Sigmoid colon (tissue), 7 donors: Measurements from ENCODE around the gene CYTH4. TPM values are rescaled to one million over a fixed set of nuclear protein-coding genes. Genes with fewer than 3 reads are reported as not detected.

ENCODE experiments used
- DNase-seq: peaks from one replicate; pipeline ENCODE4 v3.0.0-alpha.2; 2019
- H3K27ac ChIP-seq, 4 donors: fragments of 200-600 bp; sonication (generic); one replicate each; pipeline ENCODE4 v1.5.1; 2016 to 2019; ENCODE audit warnings: mild to moderate bottlenecking in 1 of 4
- H3K27me3 ChIP-seq, 3 donors: fragments of 200-600 bp; sonication (generic); one replicate each; pipeline ENCODE4 v1.5.1; 2019; ENCODE audit warnings: mild to moderate bottlenecking in 1 of 3
- H3K36me3 ChIP-seq, 4 donors: fragments of 200-600 bp; sonication (generic); one replicate each; pipeline ENCODE4 v1.5.1; 2016 to 2019
- H3K4me1 ChIP-seq, 4 donors: fragments of 200-600 bp; sonication (generic); one replicate each; pipeline ENCODE4 v1.5.1; 2017 to 2019
- H3K4me3 ChIP-seq, 4 donors: fragments of 200-600 bp; sonication (generic); one replicate each; pipeline ENCODE4 v1.5.1; 2017 to 2019; ENCODE audit warnings: mild to moderate bottlenecking in 2 of 4, moderate library complexity in 1 of 4
- H3K9me3 ChIP-seq, 4 donors: fragments of 200-600 bp in 3 of 4; sonication (generic) in 3 of 4; one replicate each; pipeline versions ENCODE4 v1.5.1 to v1.6.1; 2013 to 2019
- CTCF ChIP-seq, 4 experiments: fragments of 450-650 bp in 3 of 4; fragments of 200-600 bp in 1 of 4; IDR thresholded peaks; one replicate each; pipeline ENCODE4 v1.5.1; 2016 to 2019; ENCODE audit warnings: antibody characterized with exemption in 4 of 4, mild to moderate bottlenecking in 3 of 4, moderate library complexity in 2 of 4
- EP300 ChIP-seq, 4 donors: sonication (generic); formaldehyde crosslinking; IDR thresholded peaks; one replicate each; pipeline ENCODE4 v1.6.1; 2017; ENCODE audit warnings: antibody characterized with exemption in 4 of 4
- POLR2A ChIP-seq, 2 donors: fragments of 450-650 bp; IDR thresholded peaks; one replicate each; pipeline ENCODE4 v1.6.1; 2016; ENCODE audit warnings: antibody characterized with exemption in 2 of 2, mild to moderate bottlenecking in 2 of 2, moderate library complexity in 2 of 2
- POLR2AphosphoS5 ChIP-seq, 4 donors: sonication (generic); formaldehyde crosslinking; IDR thresholded peaks; one replicate each; pipeline ENCODE4 v1.6.1; 2017; ENCODE audit warnings: antibody characterized with exemption in 4 of 4
- WGBS, 2 donors: extraction: QIAGEN DNeasy Blood & Tissue Kit; methylation state at CpG; one replicate each; pipeline ENCODE4 v1.1.7; 2013; 5-methylcytosine and 5-hydroxymethylcytosine counted together
- intact Hi-C: fragments of 100-400 bp; cut with DNase I; formaldehyde crosslinking; loops from one replicate; pipeline ENCODE4 v1.15.1; 2023
- polyA plus RNA-seq, 3 donors: library from polyadenylated mRNA; stranded (reverse); fragments of 200-250 nt; gene quantifications; one replicate each; pipeline ENCODE4 v1.2.3, GENCODE V29; 2013
- total RNA-seq, 4 donors: library from RNA; depleted of rRNA; stranded (reverse); fragments of >200 nt; gene quantifications; one replicate each; pipeline ENCODE4 v1.1.0, GENCODE V29; 2016
- donor health status: healthy with polysubstance abuse.
- donor health status: Bipolar disorder and iron deficiency.
- donor health status: healthy.

CYTH4 gene
- total and polyA plus RNA-seq, 7 donors: 4.2 to 22.0 (median 7.2) TPM

- no peaks in the 10 kb centered on the region for H3K4me1 ChIP-seq
- TF ChIP-seq POLR2A (IDR thresholded peaks at IDR 0.05) (no peak), POLR2AphosphoS5 (IDR thresholded peaks at IDR 0.05) (no peak), CTCF (IDR thresholded peaks at IDR 0.05) (no peak), EP300 (IDR thresholded peaks at IDR 0.05) (no peak)
- no peak for DNase-seq
- H3K9me3 ChIP-seq: no peaks in the 10 kb centered on the region
- WGBS, 2 donors: 84 to 85% methylated on average over 15 of the region's 15 CpGs
- no peak overlapping the region for H3K27ac ChIP-seq
- H3K36me3 ChIP-seq: no peaks in the 10 kb centered on the region
- intact Hi-C loops: no loop called here
- H3K4me3 ChIP-seq: no peak overlapping the region
- peaks cover 0 to 4% (median 0%) of the 10 kb centered on the region in 3 donors for H3K27me3 ChIP-seq
These were observed 81.1 kb downstream of the CYTH4 start for GRCh38 chr22:37363261-37363992.

Other genes with a start within 250 kb of the CYTH4 start
- 10 to 100 TPM; 17.8 to 49.0 (median 24.0) TPM for gene KCTD17, start 230.8 kb upstream of the CYTH4 start, total RNA-seq
- gene KCTD17, start 230.8 kb upstream of the CYTH4 start, polyA plus RNA-seq: 10 to 100 TPM; 23.4 to 55.5 (median 48.4) TPM
- gene TMPRSS6, start 172.8 kb upstream of the CYTH4 start, total RNA-seq: not detected
- 1 to 10 TPM in 1 of 3 donors, under 1 TPM in 1, not detected in 1; 0.79 to 1.8 TPM for gene TMPRSS6, start 172.8 kb upstream of the CYTH4 start, polyA plus RNA-seq
- under 1 TPM in 3 of 4 donors, not detected in 1; under 0.01 to 0.33 (median 0.14) TPM for gene IL2RB, start 132.6 kb upstream of the CYTH4 start, total RNA-seq
- gene IL2RB, start 132.6 kb upstream of the CYTH4 start, polyA plus RNA-seq: 1 to 10 TPM in 1 of 3 donors, under 1 TPM in 2; under 0.01 to 9.7 (median 0.46) TPM
- gene C1QTNF6, start 94.3 kb upstream of the CYTH4 start, total RNA-seq: 1 to 10 TPM; 1.1 to 5.5 (median 1.6) TPM
- gene C1QTNF6, start 94.3 kb upstream of the CYTH4 start, polyA plus RNA-seq: 10 to 100 TPM in 1 of 3 donors, 1 to 10 TPM in 2; 1.8 to 12.1 (median 1.8) TPM
- gene SSTR3, start 70.0 kb upstream of the CYTH4 start, total RNA-seq: under 1 TPM in 1 of 4 donors, not detected in 3; 0.36 TPM
- 1 to 10 TPM in 1 of 3 donors, not detected in 2; 1.7 TPM for gene SSTR3, start 70.0 kb upstream of the CYTH4 start, polyA plus RNA-seq
- gene RAC2, start 38.2 kb upstream of the CYTH4 start, total RNA-seq: 1 to 10 TPM; 3.0 to 8.0 (median 5.0) TPM
- 100 to 1,000 TPM in 1 of 3 donors, 10 to 100 TPM in 2; 14.8 to 138 (median 17.4) TPM for gene RAC2, start 38.2 kb upstream of the CYTH4 start, polyA plus RNA-seq
- under 1 TPM in 3 of 4 donors, not detected in 1; under 0.01 to 0.55 (median under 0.01) TPM for gene ELFN2, start 145.0 kb downstream of the CYTH4 start, total RNA-seq
- under 1 TPM in 1 of 3 donors, not detected in 2; 0.31 TPM for gene ELFN2, start 145.0 kb downstream of the CYTH4 start, polyA plus RNA-seq
- 10 to 100 TPM in 3 of 4 donors, 1 to 10 TPM in 1; 8.0 to 15.3 (median 11.4) TPM for gene MFNG, start 203.9 kb downstream of the CYTH4 start, total RNA-seq
- gene MFNG, start 203.9 kb downstream of the CYTH4 start, polyA plus RNA-seq: 10 to 100 TPM in 2 of 3 donors, 1 to 10 TPM in 1; 9.9 to 33.9 (median 10.8) TPM
- gene CARD10, start 236.9 kb downstream of the CYTH4 start, total RNA-seq: 1 to 10 TPM; 2.8 to 8.6 (median 3.5) TPM
- gene CARD10, start 236.9 kb downstream of the CYTH4 start, polyA plus RNA-seq: 10 to 100 TPM; 31.8 to 41.0 (median 37.7) TPM